RWPE1 (cell line): ENCODE measurements around the gene LIN28A.
"Not testable (repeated sequence)": the region's sequence is repeated elsewhere in the genome, so short reads cannot be mapped to it uniquely, and the experiment has no call there.

Source experiments
- CTCF ChIA-PET: fragments of 350-600 bp; sonication (Branson Sonifier 250); formaldehyde crosslinking; extraction: SDS; loops from one replicate; lab custom pipeline; 2021; lab: Yijun Ruan, JAX
- POLR2A ChIA-PET: fragments of 400-600 bp; formaldehyde crosslinking; extraction: SDS; loops from one replicate; lab custom pipeline; 2020; ENCODE audit warnings: antibody characterized with exemption; ENCODE audit not compliant: low non-redundant PET; lab: Yijun Ruan, JAX
- DNase-seq: peaks from one replicate; pipeline ENCODE4 v3.0.0; 2012; ENCODE audit warnings: low spot score
- H3K27ac ChIP-seq: fragments of 450-650 bp; 2 replicates; pipeline ENCODE4 v1.5.1; 2017
- TF ChIP-seq, protein P1 (sequence below): fragments of 450-650 bp; conservative IDR thresholded peaks from 2 replicates; pipeline ENCODE4 v1.5.1; 2017; ENCODE audit warnings: low read depth, mild to moderate bottlenecking

The LIN28A gene

DNA sequence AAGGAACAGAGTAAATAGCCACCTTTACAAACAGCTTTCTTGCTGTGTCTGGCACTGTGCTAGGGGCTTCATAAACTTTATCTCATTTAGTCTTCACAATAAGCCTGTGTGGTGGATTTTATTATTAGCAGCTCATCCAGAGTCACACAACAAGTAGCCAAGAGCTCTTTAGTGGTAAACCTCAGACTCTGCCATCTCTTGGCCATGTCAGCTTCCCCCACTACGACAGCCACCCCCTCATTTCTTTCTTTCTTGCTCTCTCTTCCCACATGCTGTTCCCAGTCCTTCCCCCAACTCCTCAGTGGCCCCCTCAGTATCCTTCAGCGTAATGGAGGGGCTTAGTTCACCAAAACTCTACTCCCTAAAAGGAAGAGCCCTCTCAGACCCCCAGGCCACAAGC is 36.8 kb upstream of the LIN28A start:
- ChIA-PET CTCF (interaction anchor here (0.5 to 2.0 kb wide), 3 partner anchors 10 to 213 kb away, joined by 4 to 12 read pairs (median 4); no protein-coding TSS in a partner anchor), POLR2A (no interaction called here)
- DNase-seq, result no peak
- TF ChIP-seq, protein P1, sequence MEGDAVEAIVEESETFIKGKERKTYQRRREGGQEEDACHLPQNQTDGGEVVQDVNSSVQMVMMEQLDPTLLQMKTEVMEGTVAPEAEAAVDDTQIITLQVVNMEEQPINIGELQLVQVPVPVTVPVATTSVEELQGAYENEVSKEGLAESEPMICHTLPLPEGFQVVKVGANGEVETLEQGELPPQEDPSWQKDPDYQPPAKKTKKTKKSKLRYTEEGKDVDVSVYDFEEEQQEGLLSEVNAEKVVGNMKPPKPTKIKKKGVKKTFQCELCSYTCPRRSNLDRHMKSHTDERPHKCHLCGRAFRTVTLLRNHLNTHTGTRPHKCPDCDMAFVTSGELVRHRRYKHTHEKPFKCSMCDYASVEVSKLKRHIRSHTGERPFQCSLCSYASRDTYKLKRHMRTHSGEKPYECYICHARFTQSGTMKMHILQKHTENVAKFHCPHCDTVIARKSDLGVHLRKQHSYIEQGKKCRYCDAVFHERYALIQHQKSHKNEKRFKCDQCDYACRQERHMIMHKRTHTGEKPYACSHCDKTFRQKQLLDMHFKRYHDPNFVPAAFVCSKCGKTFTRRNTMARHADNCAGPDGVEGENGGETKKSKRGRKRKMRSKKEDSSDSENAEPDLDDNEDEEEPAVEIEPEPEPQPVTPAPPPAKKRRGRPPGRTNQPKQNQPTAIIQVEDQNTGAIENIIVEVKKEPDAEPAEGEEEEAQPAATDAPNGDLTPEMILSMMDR, result no peak
- peak overlapping the region; percentile 42 for H3K27ac ChIP-seq

DNA sequence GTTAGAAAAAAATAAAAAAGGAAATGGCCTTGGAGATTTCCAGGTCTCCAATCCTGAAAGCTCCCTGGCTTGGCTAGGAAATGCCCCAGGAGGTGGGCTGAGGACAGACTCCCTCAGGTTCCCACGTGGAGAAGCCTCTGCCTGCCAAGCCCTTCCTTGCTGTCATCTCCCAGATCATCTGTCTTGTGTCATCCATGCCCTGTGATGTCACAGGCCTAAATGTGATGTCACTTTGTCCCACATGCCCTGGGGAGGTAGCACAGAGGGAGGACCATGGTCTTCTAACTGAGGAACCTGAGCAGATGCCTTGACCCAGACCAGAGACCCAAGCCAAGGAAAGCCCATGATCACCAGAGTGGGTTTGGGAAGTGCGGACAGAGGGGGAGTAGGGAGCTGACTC is 36.3 kb upstream of the LIN28A start:
- DNase-seq, POLR2A ChIA-PET: not testable (repeated sequence)
- H3K27ac ChIP-seq, result peak overlapping the region; percentile 42
- CTCF ChIA-PET, result interaction anchor here (0.6 to 2.0 kb wide), 3 partner anchors 10 to 534 kb away, joined by 3 to 12 read pairs (median 4); no protein-coding TSS in a partner anchor

DNA sequence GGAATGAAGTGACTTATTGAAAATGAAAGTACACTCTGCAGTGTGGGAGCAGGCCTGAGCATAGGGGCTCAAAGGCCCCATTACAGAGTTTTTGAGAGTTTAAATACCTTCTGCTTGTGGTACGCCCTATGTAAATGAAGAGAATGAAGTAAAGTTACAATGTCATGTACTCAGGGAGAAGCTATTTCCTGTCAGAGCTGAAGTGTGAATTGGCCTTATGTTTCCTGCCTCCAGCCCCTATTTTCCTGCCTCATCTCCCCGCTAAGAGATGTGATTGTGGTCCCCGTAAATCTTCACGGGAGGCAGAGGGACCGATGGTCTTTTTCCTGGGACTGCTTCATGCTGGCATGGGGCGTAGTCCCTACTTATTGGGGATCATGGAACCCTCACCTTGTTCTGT is 35.5 kb upstream of the LIN28A start:
- CTCF ChIA-PET, result interaction anchor here (0.7 to 2.0 kb wide), 2 partner anchors 11 to 533 kb away, joined by 3 to 12 read pairs; no protein-coding TSS in a partner anchor
- POLR2A ChIA-PET, result no interaction called here
- TF ChIP-seq, protein P1, result no peak
- H3K27ac ChIP-seq, result peak overlapping the region; percentile 58
- no peak for DNase-seq

DNA sequence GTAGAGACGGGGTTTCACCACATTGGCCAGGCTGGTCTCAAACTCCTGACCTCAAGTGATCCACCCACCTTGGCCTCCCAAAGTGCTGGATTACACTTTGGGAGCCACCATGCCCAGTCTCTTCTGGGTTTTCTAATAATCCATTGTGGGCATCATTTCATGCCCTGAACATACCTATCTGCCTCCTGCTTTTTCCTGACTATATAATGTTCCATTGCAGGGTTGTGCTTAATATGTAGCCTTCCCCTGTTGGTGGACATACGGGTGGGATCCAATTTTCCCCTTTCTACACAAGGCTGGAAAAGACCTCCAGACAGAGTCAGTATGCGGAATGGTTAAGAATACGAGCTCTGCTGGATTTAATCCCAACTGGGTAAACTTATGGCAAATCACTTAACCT is 34.6 kb upstream of the LIN28A start:
- CTCF ChIA-PET, result no interaction called here

DNA sequence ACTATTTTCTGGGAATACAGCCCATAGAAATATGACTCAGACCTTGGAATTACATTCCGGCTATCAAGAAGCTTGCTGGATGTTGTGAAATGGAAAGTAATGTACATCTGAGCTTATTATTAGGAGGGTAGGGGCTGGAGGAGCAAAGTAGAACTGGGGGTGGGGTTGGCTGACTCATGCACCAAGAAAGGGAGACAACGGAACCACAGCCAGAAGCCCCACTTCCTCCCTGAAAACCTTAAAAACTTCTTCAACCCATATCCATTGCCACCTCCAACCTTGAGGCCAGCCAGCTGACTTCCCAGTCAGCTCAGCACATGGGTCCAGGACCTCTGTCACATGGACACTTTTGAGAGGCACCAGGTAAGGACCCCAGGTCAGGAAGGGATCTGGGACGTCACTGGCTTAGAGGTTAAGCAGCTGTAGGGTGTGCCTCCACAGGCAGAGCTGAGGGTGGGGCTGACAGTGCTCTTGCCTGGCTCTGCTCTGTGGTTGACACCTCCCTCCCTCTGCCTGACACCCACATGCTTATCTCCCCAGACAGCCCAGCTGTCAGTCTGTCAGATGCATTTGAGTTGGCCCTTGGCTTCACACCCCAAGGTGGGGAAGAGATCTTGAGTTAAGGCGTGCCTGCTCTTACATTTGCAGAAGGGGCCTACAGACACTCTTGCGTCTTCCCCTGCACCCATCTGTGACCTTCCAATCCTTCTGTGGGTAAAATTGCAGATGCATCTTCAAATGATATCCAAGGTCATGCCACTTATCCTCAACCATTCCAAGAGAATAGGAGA is 32.3 kb upstream of the LIN28A start:
- ChIA-PET POLR2A (no interaction called here), CTCF (interaction anchor here (0.6 to 1.6 kb wide), 7 partner anchors 9 to 94 kb away, joined by 3 to 11 read pairs (median 4); no protein-coding TSS in a partner anchor)
- TF ChIP-seq, protein P1, result no peak
- peak; percentile 97 for DNase-seq
- peak overlapping the region; percentile 100 for H3K27ac ChIP-seq

More for the DNA sequence above, 34.6 kb upstream of the LIN28A start:
- no peak overlapping the region for H3K27ac ChIP-seq
- POLR2A ChIA-PET, result no interaction called here
- no peak for DNase-seq
- TF ChIP-seq, protein P1, result no peak

DNA sequence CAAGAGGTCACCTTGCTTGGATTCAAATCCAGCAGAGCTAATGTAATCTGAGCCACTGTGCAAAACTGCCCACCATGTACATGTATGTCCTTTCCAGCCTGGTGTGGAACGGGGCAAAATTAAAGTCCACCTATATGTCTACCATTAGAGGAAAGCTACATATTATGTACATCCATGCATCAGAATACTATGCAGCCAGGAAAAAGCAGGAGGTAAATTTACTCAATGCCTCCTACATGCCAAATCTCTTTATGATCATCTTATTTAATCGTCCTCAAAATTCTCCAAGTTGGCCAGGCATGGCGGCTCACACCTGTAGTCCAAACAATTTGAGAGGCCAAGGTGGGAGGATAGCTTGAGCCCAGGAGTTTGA is 31.8 kb upstream of the LIN28A start:
- no peak for DNase-seq
- TF ChIP-seq, protein P1, result no peak
- ChIA-PET CTCF (interaction anchor here (1.1 to 1.6 kb wide), 3 partner anchors 14 to 38 kb away, joined by 3 to 11 read pairs (median 7); no protein-coding TSS in a partner anchor), POLR2A (no interaction called here)
- H3K27ac ChIP-seq, result peak overlapping the region; percentile 100

DNA sequence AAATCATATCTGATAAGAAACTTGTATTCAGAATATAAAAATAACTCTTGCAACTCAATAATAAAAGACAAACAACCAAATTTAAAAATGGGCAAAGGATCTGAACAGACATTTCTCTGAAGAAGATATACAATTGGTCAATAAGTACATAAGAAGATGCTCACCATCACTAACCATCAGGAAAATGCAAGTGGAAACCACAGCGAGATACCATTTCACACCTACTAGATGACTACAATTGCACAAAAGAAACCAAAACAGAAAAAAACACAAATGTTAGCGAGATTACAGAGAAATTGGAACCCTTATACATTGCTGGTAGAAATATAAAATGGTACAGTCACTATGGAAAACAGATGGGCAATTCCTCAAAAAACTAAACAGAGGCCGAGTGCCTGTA is 26.5 kb upstream of the LIN28A start:
- ChIA-PET CTCF (no interaction called here), POLR2A (no interaction called here)
- no peak for DNase-seq
- TF ChIP-seq, protein P1, result no peak
- no peak overlapping the region for H3K27ac ChIP-seq

DNA sequence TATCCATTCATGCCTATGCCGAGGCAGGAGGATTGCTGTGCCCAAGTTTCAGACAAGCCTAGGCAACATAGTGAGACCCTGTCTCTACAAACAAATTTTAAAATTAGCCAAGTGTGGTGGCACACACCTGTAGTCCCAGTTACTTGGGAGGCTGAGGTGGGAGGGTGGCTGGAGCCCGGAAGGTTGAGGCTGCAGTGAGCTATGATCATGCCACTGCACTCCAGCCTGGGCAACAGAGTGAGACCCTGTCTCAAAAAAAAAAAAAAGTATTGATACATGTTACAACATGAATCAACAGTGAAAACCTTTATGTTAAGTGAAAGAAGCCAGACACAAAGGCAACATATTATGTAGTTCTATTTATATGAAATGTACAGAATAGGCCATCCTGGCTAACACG is 25.6 kb upstream of the LIN28A start:
- CTCF ChIA-PET, result interaction anchor here (0.6 kb wide), 1 partner anchor 40 kb away, joined by 3 read pairs; no protein-coding TSS in a partner anchor
- H3K27ac ChIP-seq, DNase-seq, POLR2A ChIA-PET: not testable (repeated sequence)
